Measurements from ENCODE around the gene KDM4B.

KDM4B gene

DNA sequence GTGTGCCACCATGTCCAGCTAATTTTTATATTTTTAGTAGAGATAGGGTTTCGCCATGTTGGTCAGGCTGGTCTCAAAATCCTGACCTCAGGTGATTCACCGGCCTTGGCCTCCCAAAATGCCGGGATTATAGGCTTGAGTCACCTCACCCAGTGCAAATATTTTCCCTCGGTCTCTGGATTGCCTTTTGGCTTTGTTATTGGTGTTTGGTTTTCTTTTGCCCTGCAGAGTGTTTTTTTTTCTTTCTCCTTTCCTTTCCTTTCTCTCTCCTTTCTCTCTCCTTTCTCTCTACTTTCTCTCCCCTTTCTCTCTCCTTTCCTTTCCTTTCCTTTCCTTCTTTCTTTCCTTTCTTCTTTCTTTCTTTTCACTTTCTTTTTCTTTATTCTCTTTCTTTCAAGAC is 33.2 kb downstream of the KDM4B start:
- no peak for DNase-seq

DNA sequence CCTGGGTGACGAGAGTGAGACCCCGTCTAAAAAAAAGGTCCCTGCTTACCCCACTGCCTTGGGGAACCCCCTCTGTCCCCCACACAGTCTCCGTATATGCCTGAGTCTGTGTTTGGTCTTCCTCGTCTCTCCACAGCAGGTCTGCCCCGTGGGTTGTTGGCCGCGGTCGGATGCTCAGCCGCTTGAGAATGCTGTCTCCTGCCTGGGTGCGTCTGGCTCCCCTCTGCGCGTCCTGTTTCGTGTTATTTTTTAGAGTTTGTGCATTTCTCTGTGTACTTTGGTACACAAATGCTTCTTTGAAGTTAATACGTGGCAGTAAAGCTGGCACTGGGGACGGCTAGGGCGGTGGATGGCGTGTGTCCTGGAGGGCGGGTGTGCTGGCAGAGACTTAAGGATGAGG is 34.9 kb downstream of the KDM4B start:
- Mint-ChIP-seq H3K4me3 (no peak overlapping the region), H3K4me1 (peaks cover 5% of the 10 kb centered on the region), H3K36me3 (peaks cover 19% of the 10 kb centered on the region), H3K27me3 (no peaks in the 10 kb centered on the region), H3K27ac (no peak overlapping the region), H3K9me3 (peaks cover 8% of the 10 kb centered on the region)
- DNase-seq, result no peak
- CTCF ChIA-PET, result no interaction called here

More for the DNA sequence above, 33.2 kb downstream of the KDM4B start:
- Mint-ChIP-seq H3K4me1 (peaks cover 5% of the 10 kb centered on the region), H3K36me3 (peaks cover 12% of the 10 kb centered on the region), H3K27ac (no peak overlapping the region), H3K27me3 (no peaks in the 10 kb centered on the region), H3K9me3 (peaks cover under 1% of the 10 kb centered on the region), H3K4me3 (no peak overlapping the region)
- CTCF ChIA-PET, result interaction anchor here (1.1 to 2.8 kb wide), 7 partner anchors 15 to 583 kb away, joined by 3 to 15 read pairs (median 3); no protein-coding TSS in a partner anchor

DNA sequence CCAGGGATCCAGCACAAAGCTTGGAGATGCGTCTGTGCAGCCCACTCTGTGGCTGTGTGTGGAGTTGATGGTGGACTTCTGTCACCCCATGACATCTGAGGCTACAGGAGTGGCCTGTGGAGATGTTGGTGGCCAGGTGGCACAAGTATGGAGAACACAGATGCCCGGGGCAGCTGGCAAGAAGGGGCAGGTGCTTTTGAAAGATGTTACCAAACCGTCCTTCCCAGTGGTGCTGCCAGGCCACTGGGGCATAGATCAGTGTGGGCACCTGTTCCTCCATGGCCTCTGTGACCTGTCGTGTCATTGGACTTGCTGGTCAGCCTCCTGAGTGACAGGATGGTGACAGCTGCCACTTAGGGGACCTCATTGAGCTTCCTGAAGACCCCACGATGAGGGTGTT is 36.2 kb downstream of the KDM4B start:
- peaks cover 5% of the 10 kb centered on the region for H3K4me1 Mint-ChIP-seq
- no peak overlapping the region for H3K4me3 Mint-ChIP-seq
- peaks cover 24% of the 10 kb centered on the region for H3K36me3 Mint-ChIP-seq
- CTCF ChIA-PET, result no interaction called here
- H3K27ac Mint-ChIP-seq, result no peak overlapping the region
- H3K9me3 Mint-ChIP-seq, result peaks cover 8% of the 10 kb centered on the region
- DNase-seq, result no peak
- no peaks in the 10 kb centered on the region for H3K27me3 Mint-ChIP-seq

DNA sequence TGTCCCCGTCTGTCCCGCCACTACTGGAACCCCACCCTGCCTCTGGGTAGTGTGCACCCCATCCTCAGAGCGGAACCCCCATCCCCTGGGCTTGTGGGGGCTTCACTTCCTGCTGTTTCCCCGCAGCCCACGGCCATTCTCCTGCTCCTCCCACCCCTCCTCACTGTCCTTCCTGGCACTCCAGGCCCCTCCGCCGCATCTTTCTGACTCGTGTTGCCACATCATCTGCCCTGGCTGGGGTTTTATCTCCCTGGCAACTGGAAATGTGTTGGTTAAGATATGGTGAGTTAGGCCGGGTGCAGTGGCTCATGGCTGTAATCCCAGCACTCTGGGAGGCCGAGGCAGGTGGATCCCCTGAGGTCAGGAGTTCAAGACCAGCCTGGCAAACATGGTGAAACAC is 37.3 kb downstream of the KDM4B start:
- peaks cover 5% of the 10 kb centered on the region for H3K4me1 Mint-ChIP-seq
- no peaks in the 10 kb centered on the region for H3K27me3 Mint-ChIP-seq
- CTCF ChIA-PET, result no interaction called here
- no peak overlapping the region for H3K27ac Mint-ChIP-seq
- DNase-seq, result no peak
- H3K4me3 Mint-ChIP-seq, result no peak overlapping the region
- peaks cover 24% of the 10 kb centered on the region for H3K36me3 Mint-ChIP-seq
- H3K9me3 Mint-ChIP-seq, result peaks cover 8% of the 10 kb centered on the region

DNA sequence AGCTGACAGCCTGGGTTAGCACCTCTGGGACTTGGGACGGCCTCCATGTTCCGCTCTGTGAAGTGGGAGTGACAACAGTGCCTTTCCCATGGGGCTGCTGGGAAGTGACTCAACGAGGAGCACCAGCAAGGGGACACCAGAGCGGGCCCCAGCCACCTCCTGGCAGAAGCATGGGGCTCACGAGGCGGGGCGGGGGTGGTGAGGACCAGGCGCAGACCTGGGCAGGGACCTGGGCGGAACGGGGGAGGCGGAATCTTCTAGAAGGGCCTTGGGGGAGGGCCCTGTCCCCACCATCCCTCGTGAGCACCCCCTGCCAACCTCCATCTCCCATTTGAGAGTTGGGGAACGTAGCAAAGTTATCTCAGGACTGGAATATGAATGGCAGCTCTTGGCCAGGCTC is 37.9 kb downstream of the KDM4B start:
- no peak for DNase-seq
- peaks cover 8% of the 10 kb centered on the region for H3K9me3 Mint-ChIP-seq
- H3K4me3 Mint-ChIP-seq, result no peak overlapping the region
- peaks cover 2% of the 10 kb centered on the region for H3K4me1 Mint-ChIP-seq
- CTCF ChIA-PET, result interaction anchor here (2.7 kb wide), 1 partner anchor 24 kb away, joined by 7 read pairs; no protein-coding TSS in a partner anchor
- peaks cover 24% of the 10 kb centered on the region for H3K36me3 Mint-ChIP-seq
- H3K27ac Mint-ChIP-seq, result no peak overlapping the region
- H3K27me3 Mint-ChIP-seq, result no peaks in the 10 kb centered on the region

DNA sequence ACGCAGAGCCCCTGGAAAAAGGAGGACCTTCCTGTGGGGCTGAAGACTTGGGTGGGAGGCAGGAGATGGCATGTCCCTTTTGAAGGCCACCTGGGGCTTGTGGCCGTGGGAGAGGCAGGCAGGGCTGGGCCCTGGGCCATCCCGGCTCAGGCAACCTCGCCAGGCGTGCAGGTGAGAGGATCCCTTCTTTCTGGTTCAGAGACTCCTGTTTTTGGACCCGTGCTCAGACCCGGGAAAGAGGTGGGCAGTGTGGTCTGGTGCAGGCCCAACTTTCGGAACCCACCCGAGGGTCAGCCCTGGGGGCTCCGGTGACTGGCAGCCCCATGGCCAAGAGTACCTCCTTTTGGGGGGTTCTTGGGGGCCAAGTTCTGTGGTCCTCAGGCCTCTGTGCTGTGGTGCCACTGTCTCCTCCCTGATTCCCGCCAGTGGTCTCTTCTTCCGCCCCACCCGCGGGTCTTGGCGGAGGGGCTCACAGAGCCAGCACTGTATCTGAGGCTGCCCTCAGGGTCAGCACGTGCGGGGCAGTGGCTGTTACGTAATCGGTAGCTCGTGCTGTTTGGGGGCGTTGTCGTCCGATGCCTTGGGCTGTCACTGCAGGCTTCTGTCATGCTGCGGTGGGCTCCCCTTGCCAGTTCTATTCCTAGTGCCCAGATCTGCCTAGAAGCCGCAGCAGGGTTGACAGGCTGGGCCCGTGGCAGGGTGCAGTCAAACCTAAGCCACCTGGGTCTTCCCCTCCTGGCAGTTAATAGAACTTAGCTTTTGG is 42.7 kb downstream of the KDM4B start:
- CTCF ChIA-PET, result no interaction called here
- Mint-ChIP-seq H3K4me1 (no peaks in the 10 kb centered on the region), H3K36me3 (peaks cover 22% of the 10 kb centered on the region), H3K27me3 (no peaks in the 10 kb centered on the region), H3K4me3 (no peak overlapping the region), H3K9me3 (peaks cover 8% of the 10 kb centered on the region), H3K27ac (no peak overlapping the region)
- no peak for DNase-seq

DNA sequence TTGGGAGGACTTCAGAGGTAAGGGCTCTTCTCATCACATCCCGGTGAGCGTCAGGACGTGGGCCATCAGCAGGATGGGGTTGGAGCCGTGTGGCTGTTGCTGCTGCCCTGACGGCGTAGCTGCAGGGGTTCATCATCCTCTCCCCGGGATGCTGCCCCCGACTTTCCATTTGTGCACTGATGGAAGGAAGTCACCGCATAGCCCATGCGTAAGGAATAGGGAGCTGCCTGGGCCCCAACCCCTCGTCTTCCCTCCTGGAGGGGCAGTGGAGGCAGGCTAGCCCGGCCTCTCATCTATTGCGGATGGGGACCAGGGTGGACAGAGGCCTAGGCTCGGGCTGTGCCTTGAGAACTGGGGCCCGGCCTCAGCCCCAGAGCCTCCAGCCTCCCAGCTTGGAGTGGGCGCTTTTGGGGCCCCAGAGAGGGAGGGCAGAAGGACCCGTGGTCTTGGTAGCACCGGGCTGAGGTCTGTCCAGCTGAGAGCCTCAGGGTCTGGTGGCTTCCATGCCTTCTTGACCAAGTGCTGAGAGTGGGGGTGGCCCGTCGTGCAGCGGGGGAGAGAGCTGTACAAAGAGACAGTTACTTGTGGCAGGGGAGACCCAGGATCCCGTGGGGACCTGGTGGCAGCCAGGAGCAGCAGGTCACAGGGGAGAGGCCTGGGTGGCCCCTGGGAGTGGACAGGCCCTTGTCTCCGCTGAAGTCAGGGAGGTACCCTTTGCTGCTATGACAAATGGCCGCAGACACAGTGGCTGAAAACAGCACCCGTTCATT is 44.0 kb downstream of the KDM4B start:
- CTCF ChIA-PET, result no interaction called here
- Mint-ChIP-seq H3K27ac (no peak overlapping the region), H3K36me3 (peaks cover 18% of the 10 kb centered on the region), H3K4me3 (no peak overlapping the region), H3K4me1 (no peaks in the 10 kb centered on the region), H3K27me3 (no peaks in the 10 kb centered on the region), H3K9me3 (peaks cover 4% of the 10 kb centered on the region)
- no peak for DNase-seq

DNA sequence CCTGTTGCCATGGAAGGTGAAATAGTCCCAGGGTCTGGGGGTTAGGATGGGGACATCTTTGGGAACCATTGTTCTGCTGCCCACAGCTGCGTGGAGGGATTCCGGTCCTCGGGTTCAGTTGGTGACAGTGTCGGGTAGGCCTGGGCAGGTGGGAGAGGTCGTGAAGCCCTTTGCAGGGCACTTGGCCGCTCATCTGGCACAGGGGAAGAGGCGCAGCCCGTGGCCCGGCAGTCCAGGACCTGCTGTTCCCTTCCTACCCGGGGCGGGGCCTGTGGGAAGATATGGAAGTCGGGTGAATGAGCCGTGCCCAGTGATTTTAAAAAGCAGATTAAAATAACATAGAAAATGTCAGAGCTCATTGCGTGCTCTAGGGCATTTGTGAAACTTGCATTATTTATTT is 44.8 kb downstream of the KDM4B start:
- no peak overlapping the region for H3K4me3 Mint-ChIP-seq
- peaks cover 2% of the 10 kb centered on the region for H3K4me1 Mint-ChIP-seq
- H3K36me3 Mint-ChIP-seq, result peaks cover 14% of the 10 kb centered on the region
- no peaks in the 10 kb centered on the region for H3K9me3 Mint-ChIP-seq
- DNase-seq, result no peak
- no peak overlapping the region for H3K27ac Mint-ChIP-seq
- H3K27me3 Mint-ChIP-seq, result no peaks in the 10 kb centered on the region
- CTCF ChIA-PET, result interaction anchor here (0.6 to 1.1 kb wide), 2 partner anchors 11 to 33 kb away, joined by 3 to 4 read pairs; no protein-coding TSS in a partner anchor

DNA sequence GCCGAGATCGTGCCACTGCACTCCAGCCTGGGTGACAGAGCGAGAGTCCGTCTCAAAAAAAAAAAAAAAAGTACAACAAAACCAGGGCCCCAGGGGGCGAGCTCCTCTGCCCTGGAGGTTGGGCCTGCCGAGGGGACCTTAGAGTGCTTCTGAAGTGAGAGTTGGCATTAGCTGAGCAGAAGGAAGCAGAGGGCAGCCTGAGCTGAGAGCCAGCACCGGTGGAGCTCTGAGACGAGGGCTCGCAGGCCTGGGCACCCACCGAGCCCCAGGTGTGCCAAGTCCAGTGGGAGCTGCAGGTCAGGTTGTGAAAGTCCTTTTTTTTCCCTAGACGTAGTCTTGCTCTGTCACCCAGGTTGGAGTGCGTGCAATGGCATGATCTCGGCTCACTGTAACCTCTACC is 46.0 kb downstream of the KDM4B start:
- no peaks in the 10 kb centered on the region for H3K9me3 Mint-ChIP-seq
- DNase-seq, result no peak
- H3K4me3 Mint-ChIP-seq, result no peak overlapping the region
- no peak overlapping the region for H3K27ac Mint-ChIP-seq
- H3K36me3 Mint-ChIP-seq, result peaks cover 6% of the 10 kb centered on the region
- H3K27me3 Mint-ChIP-seq, result no peaks in the 10 kb centered on the region
- peaks cover 2% of the 10 kb centered on the region for H3K4me1 Mint-ChIP-seq
- CTCF ChIA-PET, result interaction anchor here (0.7 kb wide), 1 partner anchor 11 kb away, joined by 3 read pairs; no protein-coding TSS in a partner anchor

DNA sequence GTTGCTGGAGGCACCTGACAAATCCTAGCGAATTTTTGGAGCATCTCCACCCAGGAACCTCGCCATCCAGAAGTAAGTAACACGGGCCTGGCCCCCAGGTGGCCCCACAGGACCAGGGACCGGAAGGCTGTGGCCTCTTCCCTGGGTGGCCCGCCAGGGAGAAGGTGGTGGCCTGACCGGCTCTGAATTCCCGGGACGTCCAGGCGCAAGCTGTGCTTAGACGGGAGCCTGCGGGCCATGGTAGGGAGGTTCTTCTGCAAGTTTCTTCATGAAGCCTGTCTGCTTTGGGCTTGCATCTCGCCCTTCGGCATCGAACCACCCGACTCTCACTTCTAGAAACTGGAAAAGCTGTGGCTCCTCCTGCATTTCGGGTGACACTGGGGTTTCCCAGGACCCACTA is 47.4 kb downstream of the KDM4B start:
- peaks cover 10% of the 10 kb centered on the region for H3K36me3 Mint-ChIP-seq
- CTCF ChIA-PET, result no interaction called here
- H3K4me1 Mint-ChIP-seq, result peaks cover 2% of the 10 kb centered on the region
- H3K27ac Mint-ChIP-seq, result no peak overlapping the region
- DNase-seq, result no peak
- no peak overlapping the region for H3K4me3 Mint-ChIP-seq
- no peaks in the 10 kb centered on the region for H3K27me3 Mint-ChIP-seq
- no peaks in the 10 kb centered on the region for H3K9me3 Mint-ChIP-seq

DNA sequence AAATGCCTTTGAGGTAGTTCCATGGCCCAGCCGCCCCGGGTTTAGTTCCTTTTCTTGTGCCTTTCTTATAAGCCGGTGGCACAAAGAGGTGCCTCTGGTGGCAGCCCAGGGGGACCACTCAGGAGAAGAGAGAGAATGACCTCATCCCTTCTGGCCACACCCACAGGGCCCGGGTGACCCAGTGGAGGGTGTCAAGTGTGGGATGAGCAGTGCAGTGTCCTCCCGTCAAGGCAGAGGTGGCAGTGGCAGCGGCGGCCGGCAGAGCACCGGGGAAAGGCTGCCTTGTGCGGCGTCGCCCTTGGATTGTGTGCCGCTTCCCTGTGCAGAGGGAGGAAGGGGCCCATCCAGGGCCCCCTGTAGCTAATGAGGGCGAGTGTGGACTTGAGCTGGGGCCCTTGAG is 47.9 kb downstream of the KDM4B start:
- CTCF ChIA-PET, result no interaction called here
- Mint-ChIP-seq H3K36me3 (peaks cover 10% of the 10 kb centered on the region), H3K4me1 (peaks cover 2% of the 10 kb centered on the region), H3K9me3 (no peaks in the 10 kb centered on the region), H3K27ac (no peak overlapping the region), H3K27me3 (no peaks in the 10 kb centered on the region), H3K4me3 (no peak overlapping the region)
- DNase-seq, result no peak

DNA sequence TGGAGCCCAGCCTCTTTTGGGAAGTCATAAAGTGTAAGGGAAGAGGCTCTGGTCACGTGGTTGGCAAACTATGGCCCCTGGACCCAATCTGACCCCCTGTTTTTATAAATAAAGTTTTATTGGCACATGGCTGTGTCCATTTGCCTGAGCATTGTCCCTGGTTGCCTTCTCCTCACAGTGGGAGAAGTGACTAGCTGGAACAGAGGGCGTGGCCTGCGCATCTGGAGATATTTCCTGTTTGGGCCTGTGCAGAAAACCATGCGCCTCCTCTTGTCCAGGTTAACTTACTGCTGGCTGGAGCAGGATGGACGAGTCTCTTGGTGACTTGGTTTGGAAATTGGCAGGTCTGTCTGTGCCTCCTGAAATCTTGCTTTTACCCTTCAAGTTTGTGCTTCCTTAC is 48.3 kb downstream of the KDM4B start:
- DNase-seq, result no peak
- H3K36me3 Mint-ChIP-seq, result peaks cover 10% of the 10 kb centered on the region
- peaks cover 2% of the 10 kb centered on the region for H3K4me1 Mint-ChIP-seq
- no peaks in the 10 kb centered on the region for H3K9me3 Mint-ChIP-seq
- CTCF ChIA-PET, result interaction anchor here (0.9 kb wide), 1 partner anchor 16 kb away, joined by 3 read pairs; no protein-coding TSS in a partner anchor
- H3K27ac Mint-ChIP-seq, result no peak overlapping the region
- H3K4me3 Mint-ChIP-seq, result no peak overlapping the region
- no peaks in the 10 kb centered on the region for H3K27me3 Mint-ChIP-seq

DNA sequence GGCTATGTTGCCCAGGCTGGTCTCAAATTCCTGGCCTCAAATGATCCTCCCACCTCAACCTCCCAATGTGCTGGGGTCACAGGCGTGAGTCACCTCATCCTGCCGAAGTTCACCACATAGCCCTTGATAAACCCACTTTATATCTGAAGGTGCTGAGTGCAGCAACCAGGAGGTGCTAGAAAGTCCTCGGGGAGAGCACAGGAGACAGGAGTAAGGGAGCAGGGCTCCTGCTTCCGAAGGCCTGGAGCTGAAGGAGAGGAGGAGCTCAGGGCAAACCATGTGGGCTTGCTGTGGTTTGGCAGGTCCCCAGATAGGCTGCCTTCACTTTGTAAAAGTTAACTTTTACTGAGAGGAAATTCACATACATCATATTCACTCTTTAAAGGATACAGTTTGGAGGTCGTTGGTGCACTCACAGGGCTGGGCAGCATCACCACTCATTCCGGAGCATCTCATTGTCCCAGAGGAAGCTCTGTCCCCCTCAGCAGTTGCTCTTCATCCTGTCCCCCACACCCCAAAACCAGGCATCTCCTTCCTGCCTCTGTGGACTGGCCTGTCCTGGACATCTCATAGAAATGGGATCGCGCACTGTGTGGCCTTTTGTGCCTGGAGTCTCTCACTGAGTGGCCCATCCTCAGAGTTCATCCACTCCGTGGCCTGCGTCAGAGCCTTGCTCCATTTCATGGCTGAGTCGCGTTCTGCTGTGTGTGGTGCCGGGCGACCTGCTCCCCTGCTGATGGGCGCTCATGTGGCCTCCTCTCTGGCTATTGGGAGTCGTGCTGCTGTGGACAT is 49.5 kb downstream of the KDM4B start:
- CTCF ChIA-PET, result interaction anchor here (0.6 kb wide), 1 partner anchor 8 kb away, joined by 3 read pairs; no protein-coding TSS in a partner anchor
- Mint-ChIP-seq H3K27me3 (no peaks in the 10 kb centered on the region), H3K27ac (no peak overlapping the region)

DNA sequence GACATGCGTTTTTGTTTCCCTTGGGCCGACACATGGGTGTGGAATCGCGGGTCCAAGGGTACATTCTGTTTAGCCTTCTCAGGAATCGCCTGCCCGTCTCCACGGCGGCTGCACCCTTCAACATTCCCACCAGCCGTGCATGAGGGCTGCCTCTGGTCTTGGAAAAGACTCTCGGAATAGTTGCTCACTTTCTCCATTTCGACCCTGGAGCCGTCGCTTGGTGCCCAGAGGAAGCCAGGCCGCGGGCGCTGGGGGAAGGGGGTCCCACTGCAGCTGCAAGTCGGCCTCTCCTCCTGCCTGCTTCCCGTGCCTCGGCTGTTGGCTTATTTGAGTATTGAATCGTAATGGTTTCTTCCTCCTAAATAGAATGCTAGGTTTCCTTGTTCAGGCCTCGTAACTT is 51.5 kb downstream of the KDM4B start:
- CTCF ChIA-PET, result no interaction called here
- Mint-ChIP-seq H3K36me3 (peaks cover 10% of the 10 kb centered on the region), H3K27me3 (no peaks in the 10 kb centered on the region), H3K4me1 (peaks cover 2% of the 10 kb centered on the region), H3K27ac (no peak overlapping the region), H3K4me3 (no peak overlapping the region), H3K9me3 (no peaks in the 10 kb centered on the region)
- DNase-seq, result no peak

More for the DNA sequence above, 49.5 kb downstream of the KDM4B start:
- no peaks in the 10 kb centered on the region for H3K9me3 Mint-ChIP-seq
- DNase-seq, result no peak
- peaks cover 2% of the 10 kb centered on the region for H3K4me1 Mint-ChIP-seq
- H3K4me3 Mint-ChIP-seq, result no peak overlapping the region
- H3K36me3 Mint-ChIP-seq, result peaks cover 10% of the 10 kb centered on the region

Measured in activated naive CD4-positive, alpha-beta T cell treated with anti-CD3 and anti-CD28 coated beads, Interleukin-2, amount 10 ng/mL, durations not matched to agents 7 days and 5 days (primary cell).